ENCODE measurements around the gene APMAP.

Gene APMAP

GRCh38 chr20:24968278-24968800 lies 24.2 kb downstream of the APMAP start:
- DNase-seq, result no peak
- no peak for TF ChIP-seq POLR2A (IDR thresholded peaks at IDR 0.05; ENCODE audit: low read length)
- TF ChIP-seq GATA1 (IDR thresholded peaks at IDR 0.05; ENCODE audit: low read depth, low read length), result no peak

- DNase-seq, result no peak
Observed at GRCh38 chr20:24966317-24967012, 26.1 kb downstream of the APMAP start.

GRCh38 chr20:24965065-24965919 lies 27.3 kb downstream of the APMAP start:
- TF ChIP-seq POLR2A (IDR thresholded peaks at IDR 0.05; ENCODE audit: low read length) (no peak), GATA1 (IDR thresholded peaks at IDR 0.05; ENCODE audit: low read depth, low read length) (no peak)
- no peak for DNase-seq

More at GRCh38 chr20:24966317-24967012, 26.1 kb downstream of the APMAP start:
- TF ChIP-seq POLR2A (IDR thresholded peaks at IDR 0.05; ENCODE audit: low read length) (no peak), GATA1 (IDR thresholded peaks at IDR 0.05; ENCODE audit: low read depth, low read length) (no peak)

DNA sequence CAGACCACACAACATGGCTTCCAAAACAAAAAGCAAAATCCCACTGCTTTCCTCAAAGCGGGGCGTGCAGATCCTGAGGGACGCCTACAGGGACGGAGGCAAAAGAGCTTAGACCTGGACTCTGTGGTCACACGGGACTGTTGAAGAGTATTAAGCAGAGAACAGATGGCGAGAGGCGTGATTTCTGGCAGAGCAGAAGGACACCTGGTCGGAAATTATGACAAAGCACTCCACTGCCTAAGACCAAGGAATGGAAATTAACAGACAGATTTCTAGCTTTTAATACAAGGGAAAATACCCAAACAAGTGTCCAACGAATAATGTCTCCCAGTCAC lies 28.1 kb downstream of the APMAP start:
- TF ChIP-seq POLR2A (IDR thresholded peaks at IDR 0.05; ENCODE audit: low read length), result no peak
- TF ChIP-seq GATA1 (IDR thresholded peaks at IDR 0.05; ENCODE audit: low read depth, low read length), result no peak
- no peak for DNase-seq

GRCh38 chr20:24963672-24964505 lies 28.7 kb downstream of the APMAP start:
- no peak for TF ChIP-seq POLR2A (IDR thresholded peaks at IDR 0.05; ENCODE audit: low read length)
- no peak for TF ChIP-seq GATA1 (IDR thresholded peaks at IDR 0.05; ENCODE audit: low read depth, low read length)
- no peak for DNase-seq

DNA sequence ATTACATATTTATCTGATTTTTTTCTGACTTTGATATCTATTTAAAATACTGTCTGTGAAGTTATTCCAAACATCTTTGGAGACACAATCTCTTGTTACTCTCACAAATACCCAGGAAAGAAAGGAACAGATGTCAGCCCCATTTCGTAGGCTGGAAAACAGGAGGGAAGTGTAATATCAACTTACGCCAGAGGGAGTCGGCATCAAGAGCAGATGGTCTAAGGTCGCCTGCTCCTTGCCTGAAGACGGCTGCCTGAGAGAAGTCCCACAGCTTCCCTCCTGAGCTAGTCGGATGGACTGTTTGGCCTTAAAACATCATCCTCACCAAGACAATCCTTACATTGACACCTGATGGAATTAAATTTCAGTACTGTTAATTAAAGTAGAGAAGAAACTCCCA lies 30.0 kb downstream of the APMAP start:
- TF ChIP-seq POLR2A (IDR thresholded peaks at IDR 0.05; ENCODE audit: low read length) (no peak), GATA1 (IDR thresholded peaks at IDR 0.05; ENCODE audit: low read depth, low read length) (no peak)
- no peak for DNase-seq

DNA sequence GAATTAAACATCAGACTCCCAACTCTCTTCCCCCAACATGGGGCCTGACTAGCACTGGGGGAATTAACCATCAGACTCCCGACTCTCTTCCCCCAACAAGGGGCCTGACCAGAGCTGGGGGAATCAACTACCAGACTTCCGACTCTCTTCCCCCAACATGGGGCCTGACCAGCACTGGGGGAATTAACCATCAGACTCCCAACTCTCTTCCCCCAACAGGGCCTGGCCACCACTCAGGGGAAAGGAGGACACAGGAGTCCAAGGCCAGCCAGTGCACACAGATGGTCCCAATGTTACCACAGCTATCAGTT lies 30.4 kb downstream of the APMAP start:
- TF ChIP-seq POLR2A (IDR thresholded peaks at IDR 0.05; ENCODE audit: low read length), result no peak
- TF ChIP-seq GATA1 (IDR thresholded peaks at IDR 0.05; ENCODE audit: low read depth, low read length), result no peak
- no peak for DNase-seq

- no peak for DNase-seq
- no peak for TF ChIP-seq POLR2A (IDR thresholded peaks at IDR 0.05; ENCODE audit: low read length)
- TF ChIP-seq GATA1 (IDR thresholded peaks at IDR 0.05; ENCODE audit: low read depth, low read length), result no peak
Observed at GRCh38 chr20:24961384-24962181, 31.0 kb downstream of the APMAP start.

- no peak for DNase-seq
- TF ChIP-seq POLR2A (IDR thresholded peaks at IDR 0.05; ENCODE audit: low read length) (no peak), GATA1 (IDR thresholded peaks at IDR 0.05; ENCODE audit: low read depth, low read length) (no peak)
Observed at GRCh38 chr20:24960861-24961260, 31.7 kb downstream of the APMAP start.

DNA sequence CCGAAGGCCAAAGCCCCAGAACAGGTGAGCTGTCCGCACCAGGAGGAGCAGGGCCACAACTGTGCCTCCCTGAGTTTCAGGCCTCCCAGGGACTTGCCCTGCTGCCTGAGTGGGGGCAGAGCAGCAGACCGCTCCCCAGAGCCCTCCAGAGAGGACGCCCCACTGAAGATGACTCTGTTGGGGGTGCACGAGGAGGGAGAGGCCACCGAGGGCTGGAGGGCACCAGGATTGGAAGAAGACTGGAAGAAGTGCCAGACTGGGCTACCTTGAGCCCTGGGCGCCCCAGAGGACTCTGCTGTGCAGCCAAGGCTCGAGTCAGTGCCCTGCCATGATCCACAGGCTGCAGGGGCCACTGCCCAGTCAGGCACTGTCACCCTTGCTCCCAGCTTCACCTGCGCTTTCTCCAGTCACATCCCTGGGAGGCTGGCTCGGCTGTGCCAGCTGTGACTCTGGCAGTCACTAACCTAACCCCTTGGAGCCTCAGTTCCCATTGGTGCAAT lies 32.2 kb downstream of the APMAP start:
- TF ChIP-seq GATA1 (IDR thresholded peaks at IDR 0.05; ENCODE audit: low read depth, low read length) (no peak), POLR2A (IDR thresholded peaks at IDR 0.05; ENCODE audit: low read length) (no peak)
- DNase-seq, result no peak

DNA sequence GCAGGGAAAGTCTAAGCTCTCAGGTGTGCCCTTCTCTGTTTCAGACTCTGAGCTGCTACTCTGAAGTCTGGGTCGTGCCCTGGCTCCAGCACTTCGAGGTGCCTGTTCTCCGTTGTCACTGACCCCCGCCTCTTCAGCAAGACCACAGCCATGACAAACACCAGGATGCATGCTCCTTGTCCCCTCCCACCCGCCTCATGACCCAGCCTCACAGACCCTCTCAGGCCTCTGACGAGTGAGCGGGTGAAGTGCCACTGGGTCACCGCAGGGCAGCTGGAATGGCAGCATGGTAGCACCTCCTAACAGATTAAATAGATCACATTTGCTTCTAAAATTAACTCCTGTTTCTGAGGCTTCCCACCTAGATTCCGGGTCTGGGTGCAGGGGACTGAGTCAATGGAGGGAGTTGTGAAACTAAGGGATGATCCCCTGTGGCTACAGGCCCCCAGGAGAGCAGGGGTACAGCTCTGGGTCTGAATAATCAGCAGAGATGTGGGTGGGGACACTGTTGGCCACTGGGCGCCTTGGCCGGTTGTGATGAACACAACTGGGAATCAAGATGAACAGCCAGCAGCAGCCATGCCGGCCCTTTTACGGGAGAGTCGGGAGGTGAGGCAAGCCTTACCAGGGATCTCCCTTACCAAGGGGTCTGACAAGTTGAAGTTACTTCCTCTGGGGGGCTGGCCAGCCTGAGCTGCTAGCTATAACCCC lies 32.8 kb downstream of the APMAP start:
- DNase-seq, result no peak
- TF ChIP-seq GATA1 (IDR thresholded peaks at IDR 0.05; ENCODE audit: low read depth, low read length) (no peak), POLR2A (IDR thresholded peaks at IDR 0.05; ENCODE audit: low read length) (no peak)

- TF ChIP-seq GATA1 (IDR thresholded peaks at IDR 0.05; ENCODE audit: low read depth, low read length), result no peak
- no peak for TF ChIP-seq POLR2A (IDR thresholded peaks at IDR 0.05; ENCODE audit: low read length)
- DNase-seq, result no peak
Observed at GRCh38 chr20:24958506-24959385, 33.8 kb downstream of the APMAP start.
